Measurements from ENCODE around the gene PTPDC1. TPM values are rescaled to one million over a fixed set of nuclear protein-coding genes. Genes with fewer than 3 reads are reported as not detected.
"Not testable (repeated sequence)": the region's sequence is repeated elsewhere in the genome, so short reads cannot be mapped to it uniquely, and the experiment has no call there.

PTPDC1 gene
- total RNA-seq, 1 donor from 2014 or later: 8.3 TPM

GRCh38 chr9:94086486-94087345, 2.5 kb downstream of the PTPDC1 start:
- DNase-seq (ENCODE audit: low read depth, low spot score): no peak

- not testable (repeated sequence) for DNase-seq (ENCODE audit: low read depth, low spot score)
Observed at GRCh38 chr9:94094219-94095145, 10.2 kb downstream of the PTPDC1 start.

- no peak for DNase-seq (ENCODE audit: low read depth, low spot score)
Observed at GRCh38 chr9:94096819-94097577, 12.7 kb downstream of the PTPDC1 start.

- DNase-seq (ENCODE audit: low read depth, low spot score): no peak
Observed at GRCh38 chr9:94097788-94098414, 13.6 kb downstream of the PTPDC1 start.

GRCh38 chr9:94100152-94100879, 16.1 kb downstream of the PTPDC1 start:
- no peak for DNase-seq (ENCODE audit: low read depth, low spot score)

GRCh38 chr9:94101162-94101853, 17.0 kb downstream of the PTPDC1 start:
- no peak for DNase-seq (ENCODE audit: low read depth, low spot score)

- DNase-seq (ENCODE audit: low read depth, low spot score): no peak
Observed at GRCh38 chr9:94108584-94108983, 24.3 kb downstream of the PTPDC1 start.

- DNase-seq (ENCODE audit: low read depth, low spot score): no peak
Observed at GRCh38 chr9:94110821-94111252, 26.6 kb downstream of the PTPDC1 start.

- DNase-seq (ENCODE audit: low read depth, low spot score): no peak
Observed at GRCh38 chr9:94111446-94111845, 27.2 kb downstream of the PTPDC1 start.

- DNase-seq (ENCODE audit: low read depth, low spot score): no peak
Observed at GRCh38 chr9:94112716-94113465, 28.6 kb downstream of the PTPDC1 start.

- not testable (repeated sequence) for DNase-seq (ENCODE audit: low read depth, low spot score)
Observed at GRCh38 chr9:94120088-94120487, 35.8 kb downstream of the PTPDC1 start.

GRCh38 chr9:94120854-94121376, 36.7 kb downstream of the PTPDC1 start:
- no peak for DNase-seq (ENCODE audit: low read depth, low spot score)

GRCh38 chr9:94126844-94127243, 42.6 kb downstream of the PTPDC1 start:
- no peak for DNase-seq (ENCODE audit: low read depth, low spot score)

GRCh38 chr9:94127806-94128205, 43.5 kb downstream of the PTPDC1 start:
- no peak for DNase-seq (ENCODE audit: low read depth, low spot score)

GRCh38 chr9:94128580-94128979, 44.3 kb downstream of the PTPDC1 start:
- no peak for DNase-seq (ENCODE audit: low read depth, low spot score)

GRCh38 chr9:94134629-94135028, 50.4 kb downstream of the PTPDC1 start:
- no peak for DNase-seq (ENCODE audit: low read depth, low spot score)

GRCh38 chr9:94135222-94135621, 51.0 kb downstream of the PTPDC1 start:
- DNase-seq (ENCODE audit: low read depth, low spot score): peak; percentile 32

- DNase-seq (ENCODE audit: low read depth, low spot score): peak; percentile 80
Observed at GRCh38 chr9:94139672-94140417, 55.6 kb downstream of the PTPDC1 start.

All from pulmonary artery endothelial cell (primary cell).